Left renal cortex interstitium (tissue), 4 donors: ENCODE results near the gene ENTREP1. TPM values are rescaled to one million over a fixed set of nuclear protein-coding genes. Genes with fewer than 3 reads are reported as not detected.
"Not testable (repeated sequence)": the region's sequence is repeated elsewhere in the genome, so short reads cannot be mapped to it uniquely, and the experiment has no call there.

Experiments used
- DNase-seq, 4 donors: peaks; one replicate each; pipeline ENCODE4 v3.0.0-alpha.2; 2013; ENCODE audit warnings: low read depth in 4 of 4, low spot score in 2 of 4, missing footprints in 1 of 4
- polyA plus RNA-seq, 4 donors: library from polyadenylated mRNA; unstranded; fragments of 120-200 nt; gene quantifications; one replicate each; pipeline ENCODE4 v1.2.1, GENCODE V29; 2013; ENCODE audit not compliant: insufficient read length in 4 of 4

Gene ENTREP1
- polyA plus RNA-seq, 4 donors, result 2.2 to 4.0 (median 3.1) TPM

- DNase-seq, result not testable (repeated sequence)
These were observed 115.4 kb downstream of the ENTREP1 start for GRCh38 chr9:69440254-69440955.

Other genes starting within 250 kb of the ENTREP1 start
- 100 to 1,000 TPM in 2 of 4 donors, 10 to 100 TPM in 2; 82.8 to 108 (median 99.3) TPM for gene TJP2, start 150.9 kb upstream of the ENTREP1 start, polyA plus RNA-seq